GM18909 (cell line): Measurements from ENCODE around the gene IFTAP.
A peak's percentile ranks its signal among the peaks of the same experiment; 100 is the strongest.
"Not testable (repeated sequence)": the region's sequence is repeated elsewhere in the genome, so short reads cannot be mapped to it uniquely, and the experiment has no call there.

ENCODE experiments used
- ATAC-seq: cut with Tn5 transposase; IDR thresholded peaks from one replicate; pipeline ENCODE4 v1.9.1; 2021; ENCODE audit warnings: mild to moderate bottlenecking; ENCODE audit not compliant: unreplicated experiment, poor library complexity

Gene IFTAP

GRCh38 chr11:36594316-36594989 is at the start of gene IFTAP:
Gene IFTAP (plus strand): TSS chr11:36594502. CDS start chr11:36610104, 15,602 bp downstream.
- ATAC-seq: peak; percentile 75

- no peak for ATAC-seq
Measured at GRCh38 chr11:36550385-36551115, 43.8 kb upstream of the IFTAP start.

- ATAC-seq: not testable (repeated sequence)
Measured at GRCh38 chr11:36557390-36557789, 36.9 kb upstream of the IFTAP start.

- no peak for ATAC-seq
Measured at GRCh38 chr11:36557991-36558390, 36.3 kb upstream of the IFTAP start.

GRCh38 chr11:36558571-36559413 is 35.5 kb upstream of the IFTAP start:
- peak; percentile 88 for ATAC-seq

- ATAC-seq: peak; percentile 64
Measured at GRCh38 chr11:36564376-36565030, 29.8 kb upstream of the IFTAP start.

GRCh38 chr11:36565031-36565610 is 29.2 kb upstream of the IFTAP start:
- ATAC-seq: no peak

- ATAC-seq: no peak
Measured at GRCh38 chr11:36566407-36567053, 27.8 kb upstream of the IFTAP start.

GRCh38 chr11:36567694-36568093 is 26.6 kb upstream of the IFTAP start, which contains the start of gene RAG1:
Gene RAG1 (plus strand): TSS chr11:36568007. CDS start chr11:36573305, 5,298 bp downstream.
- no peak for ATAC-seq

GRCh38 chr11:36569095-36569494 is 25.2 kb upstream of the IFTAP start:
- no peak for ATAC-seq

GRCh38 chr11:36574486-36574885 is 19.8 kb upstream of the IFTAP start:
- no peak for ATAC-seq

GRCh38 chr11:36577373-36577772 is 16.9 kb upstream of the IFTAP start:
- ATAC-seq: no peak

- no peak for ATAC-seq
Measured at GRCh38 chr11:36577859-36578258, 16.4 kb upstream of the IFTAP start.

- ATAC-seq: no peak
Measured at GRCh38 chr11:36578458-36578857, 15.8 kb upstream of the IFTAP start.

GRCh38 chr11:36581536-36581935 is 12.8 kb upstream of the IFTAP start:
- ATAC-seq: no peak

GRCh38 chr11:36583667-36584066 is 10.6 kb upstream of the IFTAP start:
- no peak for ATAC-seq

- ATAC-seq: peak; percentile 55
Measured at GRCh38 chr11:36586543-36586942, 7.8 kb upstream of the IFTAP start.

GRCh38 chr11:36588099-36588498 is 6.2 kb upstream of the IFTAP start:
- no peak for ATAC-seq

- no peak for ATAC-seq
Measured at GRCh38 chr11:36590513-36590912, 3.8 kb upstream of the IFTAP start.
